ENCODE measurements around the gene RASGRP3.
"Not testable (repeated sequence)": the region's sequence is repeated elsewhere in the genome, so short reads cannot be mapped to it uniquely, and the experiment has no call there.

Gene RASGRP3

GRCh38 chr2:33476131-33476792, at the start of gene RASGRP3:
TSS of gene RASGRP3 (plus strand) at chr2:33476649. CDS start at chr2:33515137, 38,488 bp downstream.
- H3K27ac Mint-ChIP-seq, result peak within 1 kb of the TSS; percentile 97
- DNase-seq, result peak; percentile 76
- peaks cover 52% of the 10 kb centered on the region for H3K4me1 Mint-ChIP-seq (ENCODE audit: low read depth)
- H3K4me3 Mint-ChIP-seq, result peak within 1 kb of the TSS; percentile 82
- H3K27me3 Mint-ChIP-seq, result no peaks in the 10 kb centered on the region
- H3K9me3 Mint-ChIP-seq, result no peaks in the 10 kb centered on the region
- no peaks in the 10 kb centered on the region for H3K36me3 Mint-ChIP-seq (ENCODE audit: low read depth)

GRCh38 chr2:33426666-33427231, 49.7 kb upstream of the RASGRP3 start:
- H3K36me3 Mint-ChIP-seq (ENCODE audit: low read depth), result no peaks in the 10 kb centered on the region
- no peak for DNase-seq
- H3K27me3 Mint-ChIP-seq, result peaks cover 11% of the 10 kb centered on the region
- no peaks in the 10 kb centered on the region for H3K4me1 Mint-ChIP-seq (ENCODE audit: low read depth)
- no peak overlapping the region for H3K27ac Mint-ChIP-seq
- H3K9me3 Mint-ChIP-seq, result no peaks in the 10 kb centered on the region
- no peak overlapping the region for H3K4me3 Mint-ChIP-seq

- H3K4me1 Mint-ChIP-seq (ENCODE audit: low read depth), result no peaks in the 10 kb centered on the region
Measured at GRCh38 chr2:33430077-33430476, 46.4 kb upstream of the RASGRP3 start.

GRCh38 chr2:33430856-33431255, 45.6 kb upstream of the RASGRP3 start:
- Mint-ChIP-seq H3K27me3 (peaks cover 19% of the 10 kb centered on the region), H3K9me3 (no peaks in the 10 kb centered on the region), H3K4me3 (no peak overlapping the region), H3K36me3 (ENCODE audit: low read depth) (no peaks in the 10 kb centered on the region), H3K27ac (no peak overlapping the region), H3K4me1 (ENCODE audit: low read depth) (no peaks in the 10 kb centered on the region)
- DNase-seq, result no peak

More at GRCh38 chr2:33430077-33430476, 46.4 kb upstream of the RASGRP3 start:
- Mint-ChIP-seq H3K36me3 (ENCODE audit: low read depth) (no peaks in the 10 kb centered on the region), H3K4me3 (no peak overlapping the region), H3K9me3 (no peaks in the 10 kb centered on the region), H3K27ac (no peak overlapping the region), H3K27me3 (peaks cover 18% of the 10 kb centered on the region)
- DNase-seq, result no peak

- DNase-seq, result no peak
- no peaks in the 10 kb centered on the region for H3K9me3 Mint-ChIP-seq
- H3K27ac Mint-ChIP-seq, result no peak overlapping the region
- H3K27me3 Mint-ChIP-seq, result peaks cover 31% of the 10 kb centered on the region
- H3K4me1 Mint-ChIP-seq (ENCODE audit: low read depth), result no peaks in the 10 kb centered on the region
- no peaks in the 10 kb centered on the region for H3K36me3 Mint-ChIP-seq (ENCODE audit: low read depth)
- H3K4me3 Mint-ChIP-seq, result no peak overlapping the region
Measured at GRCh38 chr2:33432871-33433270, 43.6 kb upstream of the RASGRP3 start.

GRCh38 chr2:33433279-33434235, 42.9 kb upstream of the RASGRP3 start:
- no peaks in the 10 kb centered on the region for H3K4me1 Mint-ChIP-seq (ENCODE audit: low read depth)
- peaks cover 31% of the 10 kb centered on the region for H3K27me3 Mint-ChIP-seq
- H3K36me3 Mint-ChIP-seq (ENCODE audit: low read depth), result no peaks in the 10 kb centered on the region
- H3K9me3 Mint-ChIP-seq, result no peaks in the 10 kb centered on the region
- H3K27ac Mint-ChIP-seq, result no peak overlapping the region
- no peak overlapping the region for H3K4me3 Mint-ChIP-seq
- no peak for DNase-seq

GRCh38 chr2:33435518-33435917, 40.9 kb upstream of the RASGRP3 start:
- Mint-ChIP-seq H3K27me3 (peaks cover 31% of the 10 kb centered on the region), H3K4me1 (ENCODE audit: low read depth) (no peaks in the 10 kb centered on the region), H3K9me3 (no peaks in the 10 kb centered on the region), H3K36me3 (ENCODE audit: low read depth) (no peaks in the 10 kb centered on the region), H3K4me3 (no peak overlapping the region), H3K27ac (no peak overlapping the region)
- no peak for DNase-seq

GRCh38 chr2:33436083-33436482, 40.4 kb upstream of the RASGRP3 start:
- H3K4me1 Mint-ChIP-seq (ENCODE audit: low read depth), result no peaks in the 10 kb centered on the region
- H3K4me3 Mint-ChIP-seq, result no peak overlapping the region
- DNase-seq, result no peak
- H3K9me3 Mint-ChIP-seq, result no peaks in the 10 kb centered on the region
- H3K27me3 Mint-ChIP-seq, result peaks cover 29% of the 10 kb centered on the region
- no peak overlapping the region for H3K27ac Mint-ChIP-seq
- H3K36me3 Mint-ChIP-seq (ENCODE audit: low read depth), result no peaks in the 10 kb centered on the region

- no peaks in the 10 kb centered on the region for H3K9me3 Mint-ChIP-seq
- no peaks in the 10 kb centered on the region for H3K36me3 Mint-ChIP-seq (ENCODE audit: low read depth)
- DNase-seq, result no peak
- H3K4me1 Mint-ChIP-seq (ENCODE audit: low read depth), result no peaks in the 10 kb centered on the region
- no peak overlapping the region for H3K27ac Mint-ChIP-seq
- no peak overlapping the region for H3K4me3 Mint-ChIP-seq
- H3K27me3 Mint-ChIP-seq, result peaks cover 25% of the 10 kb centered on the region
Measured at GRCh38 chr2:33437297-33437696, 39.2 kb upstream of the RASGRP3 start.

- H3K4me1 Mint-ChIP-seq (ENCODE audit: low read depth), result no peaks in the 10 kb centered on the region
- H3K9me3 Mint-ChIP-seq, result no peaks in the 10 kb centered on the region
- no peak for DNase-seq
- H3K27me3 Mint-ChIP-seq, result peaks cover 20% of the 10 kb centered on the region
- H3K27ac Mint-ChIP-seq, result no peak overlapping the region
- no peaks in the 10 kb centered on the region for H3K36me3 Mint-ChIP-seq (ENCODE audit: low read depth)
- H3K4me3 Mint-ChIP-seq, result no peak overlapping the region
Measured at GRCh38 chr2:33437815-33438214, 38.6 kb upstream of the RASGRP3 start.

- H3K27ac Mint-ChIP-seq, result no peak overlapping the region
- DNase-seq, result peak; percentile 57
- peaks cover 10% of the 10 kb centered on the region for H3K27me3 Mint-ChIP-seq
- no peaks in the 10 kb centered on the region for H3K9me3 Mint-ChIP-seq
- H3K4me3 Mint-ChIP-seq, result no peak overlapping the region
- H3K36me3 Mint-ChIP-seq (ENCODE audit: low read depth), result no peaks in the 10 kb centered on the region
- H3K4me1 Mint-ChIP-seq (ENCODE audit: low read depth), result no peaks in the 10 kb centered on the region
Measured at GRCh38 chr2:33441235-33441810, 35.1 kb upstream of the RASGRP3 start.

GRCh38 chr2:33442052-33442451, 34.4 kb upstream of the RASGRP3 start:
- H3K4me3 Mint-ChIP-seq; H3K36me3 Mint-ChIP-seq (ENCODE audit: low read depth); H3K27ac Mint-ChIP-seq; H3K27me3 Mint-ChIP-seq; H3K9me3 Mint-ChIP-seq; DNase-seq; H3K4me1 Mint-ChIP-seq (ENCODE audit: low read depth): not testable (repeated sequence)

GRCh38 chr2:33442528-33443079, 33.8 kb upstream of the RASGRP3 start:
- no peak overlapping the region for H3K27ac Mint-ChIP-seq
- H3K9me3 Mint-ChIP-seq, result no peaks in the 10 kb centered on the region
- no peak overlapping the region for H3K4me3 Mint-ChIP-seq
- peaks cover 4% of the 10 kb centered on the region for H3K27me3 Mint-ChIP-seq
- H3K36me3 Mint-ChIP-seq (ENCODE audit: low read depth), result no peaks in the 10 kb centered on the region
- H3K4me1 Mint-ChIP-seq (ENCODE audit: low read depth), result no peaks in the 10 kb centered on the region
- no peak for DNase-seq

- no peak for DNase-seq
- Mint-ChIP-seq H3K4me1 (ENCODE audit: low read depth) (peaks cover 2% of the 10 kb centered on the region), H3K27me3 (peaks cover 3% of the 10 kb centered on the region), H3K4me3 (no peak overlapping the region), H3K27ac (no peak overlapping the region), H3K9me3 (no peaks in the 10 kb centered on the region), H3K36me3 (ENCODE audit: low read depth) (no peaks in the 10 kb centered on the region)
Measured at GRCh38 chr2:33443274-33443829, 33.1 kb upstream of the RASGRP3 start.

Data from activated T-cell treated with anti-CD3 and anti-CD28 coated beads, Interleukin-2, amount 50 U/mL, for 24 hours (primary cell).